Measurements from ENCODE around the gene MYL1. TPM values are rescaled to one million over a fixed set of nuclear protein-coding genes. Genes with fewer than 3 reads are reported as not detected.

MYL1 gene
- not detected for total RNA-seq

DNA sequence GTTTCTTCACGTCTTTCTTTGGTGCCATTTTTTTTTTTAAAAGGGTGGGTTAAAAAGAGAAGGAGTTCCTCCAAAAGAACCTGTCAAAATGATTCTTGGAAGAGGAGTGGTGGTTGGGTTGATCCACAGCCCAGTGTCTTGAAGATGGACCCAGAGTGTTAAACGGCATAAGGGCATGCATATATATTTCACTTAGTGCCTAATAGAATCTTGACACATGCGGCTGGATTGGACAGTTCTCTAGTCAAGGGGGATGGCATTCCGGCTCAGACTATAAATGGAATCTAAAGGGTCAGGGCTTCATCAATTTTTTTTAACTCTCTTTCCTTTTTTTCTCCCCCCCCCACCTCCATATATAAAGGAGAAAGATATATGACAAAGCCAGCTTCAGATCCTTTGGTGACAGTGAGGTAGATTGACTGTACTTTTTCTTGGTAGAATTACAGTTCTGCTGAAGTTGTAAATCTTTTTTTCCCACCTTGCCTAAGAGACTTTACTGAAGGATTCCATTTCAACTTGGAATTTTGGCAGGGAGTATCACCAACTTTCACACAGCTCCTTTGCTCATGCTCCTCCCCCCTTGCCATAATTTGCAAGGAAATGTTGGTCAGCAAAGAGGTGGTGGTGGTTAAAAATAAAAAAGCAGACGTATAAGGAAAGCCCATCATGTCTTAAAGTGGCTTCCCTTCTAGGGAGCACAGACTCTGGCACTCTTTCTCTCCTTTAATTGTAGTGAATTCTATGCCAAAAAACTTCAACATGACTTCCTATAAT is at the start of gene MYL1:
MYL1 (minus strand) TSS at position 160 of the 774 bp plus-strand sequence; CDS start at position 28, 132 bp downstream.
- Histone ChIP-seq H3K4me3 (no peak within 1 kb of the TSS), H3K27me3 (replicated peaks; ENCODE audit: insufficient read depth) (no peaks in the 10 kb centered on the region), H3K9me3 (no peaks in the 10 kb centered on the region), H3K27ac (no peak within 1 kb of the TSS), H3K4me1 (ENCODE audit: control insufficient read depth in 1 of 2, low read depth in 2 of 2) (no peaks in the 10 kb centered on the region), H3K36me3 (no peaks in the 10 kb centered on the region)
- TF ChIP-seq, protein P1, sequence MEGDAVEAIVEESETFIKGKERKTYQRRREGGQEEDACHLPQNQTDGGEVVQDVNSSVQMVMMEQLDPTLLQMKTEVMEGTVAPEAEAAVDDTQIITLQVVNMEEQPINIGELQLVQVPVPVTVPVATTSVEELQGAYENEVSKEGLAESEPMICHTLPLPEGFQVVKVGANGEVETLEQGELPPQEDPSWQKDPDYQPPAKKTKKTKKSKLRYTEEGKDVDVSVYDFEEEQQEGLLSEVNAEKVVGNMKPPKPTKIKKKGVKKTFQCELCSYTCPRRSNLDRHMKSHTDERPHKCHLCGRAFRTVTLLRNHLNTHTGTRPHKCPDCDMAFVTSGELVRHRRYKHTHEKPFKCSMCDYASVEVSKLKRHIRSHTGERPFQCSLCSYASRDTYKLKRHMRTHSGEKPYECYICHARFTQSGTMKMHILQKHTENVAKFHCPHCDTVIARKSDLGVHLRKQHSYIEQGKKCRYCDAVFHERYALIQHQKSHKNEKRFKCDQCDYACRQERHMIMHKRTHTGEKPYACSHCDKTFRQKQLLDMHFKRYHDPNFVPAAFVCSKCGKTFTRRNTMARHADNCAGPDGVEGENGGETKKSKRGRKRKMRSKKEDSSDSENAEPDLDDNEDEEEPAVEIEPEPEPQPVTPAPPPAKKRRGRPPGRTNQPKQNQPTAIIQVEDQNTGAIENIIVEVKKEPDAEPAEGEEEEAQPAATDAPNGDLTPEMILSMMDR (IDR thresholded peaks at IDR 0.05): no peak
- no peak for DNase-seq (ENCODE audit: low spot score)
- ATAC-seq (ENCODE audit: insufficient number of reproducible peaks, low FRiP score, low read depth): no peak

GRCh38 chr2:210363876-210364275 is 48.9 kb upstream of the MYL1 start:
- ATAC-seq (ENCODE audit: insufficient number of reproducible peaks, low FRiP score, low read depth): no peak
- DNase-seq (ENCODE audit: low spot score): no peak
- TF ChIP-seq, protein P1 (IDR thresholded peaks at IDR 0.05): no peak
- Histone ChIP-seq H3K4me1 (ENCODE audit: control insufficient read depth in 1 of 2, low read depth in 2 of 2) (no peaks in the 10 kb centered on the region), H3K9me3 (no peaks in the 10 kb centered on the region), H3K4me3 (no peak overlapping the region), H3K36me3 (no peaks in the 10 kb centered on the region), H3K27me3 (replicated peaks; ENCODE audit: insufficient read depth) (no peaks in the 10 kb centered on the region), H3K27ac (no peak overlapping the region)

GRCh38 chr2:210363261-210363660 is 48.3 kb upstream of the MYL1 start:
- Histone ChIP-seq H3K27me3 (replicated peaks; ENCODE audit: insufficient read depth) (no peaks in the 10 kb centered on the region), H3K27ac (no peak overlapping the region), H3K36me3 (no peaks in the 10 kb centered on the region), H3K4me1 (ENCODE audit: control insufficient read depth in 1 of 2, low read depth in 2 of 2) (no peaks in the 10 kb centered on the region), H3K4me3 (no peak overlapping the region), H3K9me3 (no peaks in the 10 kb centered on the region)
- TF ChIP-seq, protein P1 (IDR thresholded peaks at IDR 0.05): no peak
- DNase-seq (ENCODE audit: low spot score) (no peak), ATAC-seq (ENCODE audit: insufficient number of reproducible peaks, low FRiP score, low read depth) (no peak)

DNA sequence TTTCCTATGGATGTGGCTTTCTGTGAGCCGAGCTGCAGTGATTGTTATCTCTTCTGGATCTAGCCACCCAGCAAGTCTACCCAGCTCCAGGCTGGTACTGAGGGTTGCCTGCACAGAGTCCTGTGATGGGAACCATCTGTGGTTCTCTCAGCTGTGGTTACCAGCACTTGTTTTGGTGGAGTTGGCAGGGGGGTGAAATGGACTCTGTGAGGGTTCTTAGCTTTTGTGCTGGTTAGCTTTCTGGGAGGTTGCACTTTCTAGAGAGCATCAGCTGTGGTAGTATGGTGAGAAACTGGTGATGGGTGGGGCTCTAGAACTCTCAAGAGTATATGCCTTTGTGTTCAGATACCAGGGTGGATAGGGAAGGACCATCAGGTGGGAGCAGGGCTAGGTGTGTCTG is 45.4 kb upstream of the MYL1 start:
- TF ChIP-seq, protein P1 (IDR thresholded peaks at IDR 0.05): no peak
- Histone ChIP-seq H3K36me3 (no peaks in the 10 kb centered on the region), H3K27ac (no peak overlapping the region), H3K27me3 (replicated peaks; ENCODE audit: insufficient read depth) (no peaks in the 10 kb centered on the region), H3K4me3 (no peak overlapping the region), H3K9me3 (no peaks in the 10 kb centered on the region), H3K4me1 (ENCODE audit: control insufficient read depth in 1 of 2, low read depth in 2 of 2) (no peaks in the 10 kb centered on the region)
- ATAC-seq (ENCODE audit: insufficient number of reproducible peaks, low FRiP score, low read depth): no peak
- DNase-seq (ENCODE audit: low spot score): no peak

- H3K4me3 ChIP-seq: no peak overlapping the region
- no peaks in the 10 kb centered on the region for H3K4me1 ChIP-seq (ENCODE audit: control insufficient read depth in 1 of 2, low read depth in 2 of 2)
- ATAC-seq (ENCODE audit: insufficient number of reproducible peaks, low FRiP score, low read depth): no peak
- H3K36me3 ChIP-seq: no peaks in the 10 kb centered on the region
- H3K27me3 ChIP-seq (replicated peaks; ENCODE audit: insufficient read depth): no peaks in the 10 kb centered on the region
- DNase-seq (ENCODE audit: low spot score): no peak
- no peaks in the 10 kb centered on the region for H3K9me3 ChIP-seq
- no peak overlapping the region for H3K27ac ChIP-seq
- TF ChIP-seq, protein P1 (IDR thresholded peaks at IDR 0.05): no peak
Observed at GRCh38 chr2:210356944-210357343, 42.0 kb upstream of the MYL1 start.
